Left ventricle myocardium superior (tissue), 1 donor: ENCODE data around the gene PSMA4. TPM values are rescaled to one million over a fixed set of nuclear protein-coding genes. Genes with fewer than 3 reads are reported as not detected.

Experiments
- total RNA-seq: library from RNA; stranded (reverse); fragmentation: NEBNext Ultra II Directional; extraction: Animal tissue kit (Norgen Biotek cat#: 25700); gene quantifications from one replicate; pipeline ENCODE4 v1.2.1, GENCODE V29; 2021
- donor health status: DM: no; HTN: yes; CAD: no; lungs with severe emphysema.

Gene PSMA4
- total RNA-seq, 1 donor from 2014 or later: 116 TPM

Other genes starting within 250 kb of the PSMA4 start
- 27.5 TPM for gene SKIC8, start 240.8 kb upstream of the PSMA4 start, total RNA-seq
- not detected for gene CRABP1, start 200.1 kb upstream of the PSMA4 start, total RNA-seq
- gene IREB2, start 102.2 kb upstream of the PSMA4 start, total RNA-seq: 25.2 TPM
- gene HYKK, start 32.9 kb upstream of the PSMA4 start, total RNA-seq: 6.3 TPM
- 4.4 TPM for gene CHRNA5, start 25.1 kb downstream of the PSMA4 start, total RNA-seq
- gene CHRNA3, start 80.6 kb downstream of the PSMA4 start, total RNA-seq: not detected
- gene CHRNB4, start 100.8 kb downstream of the PSMA4 start, total RNA-seq: not detected